SK-N-SH treated with all-trans-retinoic acid at 6 μM for 48 hours (cell line): Measurements from ENCODE around the gene ERAP2.

Experiments
- ATAC-seq: fragments of 200-7000 bp; cut with Tn5 transposase; 3 replicates; pipeline ENCODE4 v1.9.1; 2020; ENCODE audit warnings: mild to moderate bottlenecking, moderate library complexity
- ARNTL ChIP-seq: fragments of 450-650 bp; formaldehyde crosslinking; IDR thresholded peaks from 2 replicates; pipeline ENCODE4 v1.5.0; 2020; ENCODE audit warnings: low read depth, mild to moderate bottlenecking, moderate library complexity, borderline replicate concordance
- BACH2 ChIP-seq: fragments of 250-450 bp; sonication (Bioruptor Pico); IDR thresholded peaks from 2 replicates; pipeline ENCODE4 v1.9.0; 2021; ENCODE audit warnings: mild to moderate bottlenecking, borderline replicate concordance
- CSDC2 ChIP-seq: fragments of 250-450 bp; sonication (Bioruptor Pico); IDR thresholded peaks from 2 replicates; pipeline ENCODE4 v1.5.0; 2020; ENCODE audit warnings: mild to moderate bottlenecking, moderate library complexity
- CSRNP3 ChIP-seq: fragments of 250-450 bp; sonication (Bioruptor Pico); IDR thresholded peaks from 2 replicates; pipeline ENCODE4 v1.5.1; 2021; ENCODE audit warnings: mild to moderate bottlenecking, moderate library complexity
- ESRRG ChIP-seq: fragments of 250-450 bp; sonication (Bioruptor Pico); IDR thresholded peaks from 2 replicates; pipeline ENCODE4 v1.6.1; 2021; ENCODE audit warnings: mild to moderate bottlenecking
- GLIS3 ChIP-seq: fragments of 250-450 bp; sonication (Bioruptor Pico); IDR thresholded peaks from 2 replicates; pipeline ENCODE4 v1.5.0; 2020; ENCODE audit warnings: mild to moderate bottlenecking, moderate library complexity
- ISL1 ChIP-seq: fragments of 250-450 bp; sonication (Bioruptor Pico); IDR thresholded peaks from 2 replicates; pipeline ENCODE4 v2.1.2; 2022; ENCODE audit warnings: mild to moderate bottlenecking, moderate library complexity
- OSR1 ChIP-seq: fragments of 250-450 bp; sonication (Bioruptor Pico); IDR thresholded peaks from 2 replicates; pipeline ENCODE4 v1.8.0; 2022; ENCODE audit warnings: moderate library complexity, mild to moderate bottlenecking, inconsistent platforms
- PATZ1 ChIP-seq: fragments of 250-450 bp; sonication (Bioruptor Pico); IDR thresholded peaks from 2 replicates; pipeline ENCODE4 v1.8.0; 2020; ENCODE audit warnings: mild to moderate bottlenecking, moderate library complexity, borderline replicate concordance
- POU6F1 ChIP-seq: fragments of 250-450 bp; sonication (Bioruptor Pico); IDR thresholded peaks from 2 replicates; pipeline ENCODE4 v1.8.0; 2021; ENCODE audit warnings: low read depth, mild to moderate bottlenecking, moderate library complexity, borderline replicate concordance
- RARB ChIP-seq: fragments of 250-450 bp; sonication (Bioruptor Pico); IDR thresholded peaks from 2 replicates; pipeline ENCODE4 v1.8.0; 2021; ENCODE audit warnings: mild to moderate bottlenecking, moderate library complexity
- SNAI2 ChIP-seq: fragments of 250-450 bp; sonication (Bioruptor Pico); IDR thresholded peaks from 2 replicates; pipeline ENCODE4 v1.5.0; 2020; ENCODE audit warnings: mild to moderate bottlenecking, moderate library complexity
- TCF4 ChIP-seq: fragments of 250-450 bp; sonication (Bioruptor Pico); IDR thresholded peaks from 2 replicates; pipeline ENCODE4 v1.8.0; 2021; ENCODE audit warnings: mild to moderate bottlenecking, moderate library complexity, borderline replicate concordance
- TOX ChIP-seq: fragments of 250-450 bp; sonication (Bioruptor Pico); IDR thresholded peaks from 2 replicates; pipeline ENCODE4 v1.8.0; 2021; ENCODE audit warnings: mild to moderate bottlenecking, moderate library complexity, borderline replicate concordance
- TSHZ2 ChIP-seq: fragments of 250-450 bp; sonication (Bioruptor Pico); IDR thresholded peaks from 2 replicates; pipeline ENCODE4 v1.5.0; 2020; ENCODE audit warnings: mild to moderate bottlenecking, moderate library complexity
- ZC3H10 ChIP-seq: fragments of 250-450 bp; sonication (Bioruptor Pico); IDR thresholded peaks from 2 replicates; pipeline ENCODE4 v1.5.1; 2021; ENCODE audit warnings: mild to moderate bottlenecking, moderate library complexity
- ZFP3 ChIP-seq: fragments of 250-450 bp; sonication (Bioruptor Pico); IDR thresholded peaks from 2 replicates; pipeline ENCODE4 v1.5.0; 2020; ENCODE audit warnings: mild to moderate bottlenecking, moderate library complexity
- ZFP30 ChIP-seq: fragments of 450-650 bp; formaldehyde crosslinking; IDR thresholded peaks from 2 replicates; pipeline ENCODE4 v1.5.0; 2022; ENCODE audit warnings: mild to moderate bottlenecking, moderate library complexity
- ZNF565 ChIP-seq: fragments of 450-650 bp; formaldehyde crosslinking; conservative IDR thresholded peaks from 2 replicates; pipeline ENCODE4 v1.5.0; 2020; ENCODE audit warnings: low read depth, mild to moderate bottlenecking, moderate library complexity
- ZNF70 ChIP-seq: fragments of 450-650 bp; formaldehyde crosslinking; IDR thresholded peaks from 2 replicates; pipeline ENCODE4 v1.5.0; 2020; ENCODE audit warnings: mild to moderate bottlenecking, moderate library complexity
- ZNF8 ChIP-seq: fragments of 450-650 bp; formaldehyde crosslinking; IDR thresholded peaks from 2 replicates; pipeline ENCODE4 v1.5.0; 2020; ENCODE audit warnings: mild to moderate bottlenecking, moderate library complexity

The ERAP2 gene

GRCh38 chr5:96943799-96944198 is 67.5 kb downstream of the ERAP2 start:
- TF ChIP-seq ESRRG (CRISPR knock-in tag) (no peak), OSR1 (CRISPR knock-in tag) (no peak), TCF4 (CRISPR knock-in tag) (no peak), ZFP30 (CRISPR knock-in tag) (no peak), PATZ1 (no peak), TOX (CRISPR knock-in tag) (no peak), ZC3H10 (CRISPR knock-in tag) (no peak), GLIS3 (no peak), RARB (CRISPR knock-in tag) (no peak), CSRNP3 (CRISPR knock-in tag) (no peak), SNAI2 (CRISPR knock-in tag) (no peak), CSDC2 (no peak), ZNF8 (CRISPR knock-in tag) (no peak), ISL1 (CRISPR knock-in tag) (no peak), ZNF70 (CRISPR knock-in tag) (no peak), ZFP3 (CRISPR knock-in tag) (no peak)
- TF ChIP-seq, all 23 proteins: peak for 0
- no peak for ATAC-seq

- TF ChIP-seq BACH2 (CRISPR knock-in tag) = no peak
- no peak for TF ChIP-seq OSR1 (CRISPR knock-in tag)
- no peak for TF ChIP-seq CSRNP3 (CRISPR knock-in tag)
- no peak for TF ChIP-seq TOX (CRISPR knock-in tag)
- no peak for TF ChIP-seq TCF4 (CRISPR knock-in tag)
- no peak for TF ChIP-seq ZNF8 (CRISPR knock-in tag)
- no peak for ATAC-seq
Observed at GRCh38 chr5:96945144-96945897, 69.0 kb downstream of the ERAP2 start.

- ATAC-seq = no peak
- TF ChIP-seq ARNTL (CRISPR knock-in tag) (no peak), GLIS3 (no peak), TSHZ2 (no peak), RARB (CRISPR knock-in tag) (no peak), ZNF565 (CRISPR knock-in tag) (no peak), CSRNP3 (CRISPR knock-in tag) (no peak), ZNF70 (CRISPR knock-in tag) (no peak), POU6F1 (CRISPR knock-in tag) (no peak), ISL1 (CRISPR knock-in tag) (no peak), ZNF8 (CRISPR knock-in tag) (no peak), CSDC2 (no peak), ESRRG (CRISPR knock-in tag) (no peak), PATZ1 (no peak)
Observed at GRCh38 chr5:96946381-96946780, 70.1 kb downstream of the ERAP2 start.
